Suprapubic skin (tissue), 4 donors: ENCODE measurements around the gene C3orf49. TPM values are rescaled to one million over a fixed set of nuclear protein-coding genes. Genes with fewer than 3 reads are reported as not detected.

Experiments used
- DNase-seq, 2 donors: peaks; one replicate each; pipeline ENCODE4 v3.0.0-alpha.2; 2019; ENCODE audit warnings: low spot score in 2 of 2
- H3K27ac ChIP-seq: fragments of 200-600 bp; sonication (generic); one replicate; pipeline ENCODE4 v1.5.1; 2019
- H3K27me3 ChIP-seq: fragments of 200-600 bp; sonication (generic); one replicate; pipeline ENCODE4 v1.5.1; 2019
- H3K36me3 ChIP-seq: fragments of 200-600 bp; sonication (generic); one replicate; pipeline ENCODE4 v1.5.1; 2019
- H3K4me1 ChIP-seq: fragments of 200-600 bp; sonication (generic); one replicate; pipeline ENCODE4 v1.5.1; 2019
- H3K4me3 ChIP-seq: fragments of 200-600 bp; sonication (generic); one replicate; pipeline ENCODE4 v1.5.1; 2019; ENCODE audit warnings: mild to moderate bottlenecking
- H3K9me3 ChIP-seq: fragments of 200-600 bp; sonication (generic); one replicate; pipeline ENCODE4 v1.5.1; 2019
- CTCF ChIP-seq, 2 donors: fragments of 200-600 bp in 1 of 2; fragments of 450-650 bp in 1 of 2; sonication (generic) in 1 of 2; IDR thresholded peaks; one replicate each; pipeline ENCODE4 v1.5.1; 2016 to 2019; ENCODE audit warnings: antibody characterized with exemption in 2 of 2, mild to moderate bottlenecking in 1 of 2, moderate library complexity in 1 of 2
- EP300 ChIP-seq: sonication (generic); formaldehyde crosslinking; IDR thresholded peaks from one replicate; pipeline ENCODE4 v1.6.1; 2017; ENCODE audit warnings: antibody characterized with exemption
- POLR2A ChIP-seq, 2 donors: fragments of 450-650 bp; IDR thresholded peaks; one replicate each; pipeline ENCODE4 v1.6.1; 2017; ENCODE audit warnings: antibody characterized with exemption in 2 of 2, mild to moderate bottlenecking in 2 of 2, moderate library complexity in 2 of 2
- POLR2AphosphoS5 ChIP-seq, 3 donors: sonication (generic); formaldehyde crosslinking; IDR thresholded peaks; one replicate each; pipeline ENCODE4 v1.6.1; 2017; ENCODE audit warnings: antibody characterized with exemption in 3 of 3
- WGBS: methylation state at CpG from one replicate; pipeline ENCODE4 v1.1.5; 2018; 5-methylcytosine and 5-hydroxymethylcytosine counted together
- total RNA-seq, 4 donors: library from RNA; depleted of rRNA; stranded (reverse); fragments of >200 nt; gene quantifications; one replicate each; pipeline ENCODE4 v1.1.0, GENCODE V29; 2016

The C3orf49 gene
- total RNA-seq, 4 donors from 2014 or later, result not detected

- TF ChIP-seq POLR2A (IDR thresholded peaks at IDR 0.05), result no peak
- no peak for TF ChIP-seq POLR2AphosphoS5 (IDR thresholded peaks at IDR 0.05)
- TF ChIP-seq EP300, result no peak
- TF ChIP-seq CTCF (IDR thresholded peaks at IDR 0.05), result no peak
- no peak for DNase-seq
- Histone ChIP-seq H3K27me3 (no peaks in the 10 kb centered on the region), H3K27ac (peak overlapping the region; percentile 6), H3K4me3 (no peak overlapping the region), H3K9me3 (no peaks in the 10 kb centered on the region), H3K36me3 (peaks cover 45% of the 10 kb centered on the region), H3K4me1 (peaks cover 13% of the 10 kb centered on the region)
- WGBS, result 76% methylated on average over 6 of the region's 6 CpGs
These were observed 11.4 kb downstream of the C3orf49 start for GRCh38 chr3:63830526-63830925.

GRCh38 chr3:63832395-63832794 is 13.3 kb downstream of the C3orf49 start:
- DNase-seq, result no peak
- H3K36me3 ChIP-seq, result peaks cover 45% of the 10 kb centered on the region
- no peak for TF ChIP-seq POLR2AphosphoS5 (IDR thresholded peaks at IDR 0.05)
- TF ChIP-seq CTCF (IDR thresholded peaks at IDR 0.05), result no peak
- no peak for TF ChIP-seq EP300
- TF ChIP-seq POLR2A (IDR thresholded peaks at IDR 0.05), result no peak
- no peaks in the 10 kb centered on the region for H3K9me3 ChIP-seq
- no peak overlapping the region for H3K4me3 ChIP-seq
- no peak overlapping the region for H3K27ac ChIP-seq
- H3K4me1 ChIP-seq, result peaks cover 13% of the 10 kb centered on the region
- 90% methylated on average over 6 of the region's 6 CpGs for WGBS
- H3K27me3 ChIP-seq, result no peaks in the 10 kb centered on the region

- no peak overlapping the region for H3K27ac ChIP-seq
- no peak overlapping the region for H3K4me3 ChIP-seq
- no peaks in the 10 kb centered on the region for H3K36me3 ChIP-seq
- no peaks in the 10 kb centered on the region for H3K4me1 ChIP-seq
- WGBS, result 0% methylated on average over 1 of the region's 1 CpG
- H3K27me3 ChIP-seq, result no peaks in the 10 kb centered on the region
- H3K9me3 ChIP-seq, result no peaks in the 10 kb centered on the region
- TF ChIP-seq EP300, result no peak
- TF ChIP-seq POLR2AphosphoS5 (IDR thresholded peaks at IDR 0.05), result no peak
- no peak for TF ChIP-seq POLR2A (IDR thresholded peaks at IDR 0.05)
- TF ChIP-seq CTCF (IDR thresholded peaks at IDR 0.05), result no peak
- DNase-seq, result no peak
These were observed 22.6 kb downstream of the C3orf49 start for GRCh38 chr3:63841704-63842103.

- Histone ChIP-seq H3K36me3 (no peaks in the 10 kb centered on the region), H3K4me3 (no peak overlapping the region), H3K9me3 (no peaks in the 10 kb centered on the region), H3K27me3 (no peaks in the 10 kb centered on the region), H3K27ac (no peak overlapping the region), H3K4me1 (peaks cover 1% of the 10 kb centered on the region)
- DNase-seq, result no peak
- TF ChIP-seq POLR2AphosphoS5 (IDR thresholded peaks at IDR 0.05) (no peak), CTCF (IDR thresholded peaks at IDR 0.05) (no peak), EP300 (no peak)
These were observed 23.0 kb downstream of the C3orf49 start for GRCh38 chr3:63842127-63842526.

GRCh38 chr3:63845215-63845614 is 26.1 kb downstream of the C3orf49 start:
- no peak overlapping the region for H3K4me3 ChIP-seq
- H3K36me3 ChIP-seq, result no peaks in the 10 kb centered on the region
- H3K27me3 ChIP-seq, result no peaks in the 10 kb centered on the region
- H3K4me1 ChIP-seq, result peaks cover 6% of the 10 kb centered on the region
- H3K9me3 ChIP-seq, result no peaks in the 10 kb centered on the region
- no peak for DNase-seq
- 88% methylated on average over 3 of the region's 4 CpGs for WGBS
- H3K27ac ChIP-seq, result no peak overlapping the region
- TF ChIP-seq EP300 (no peak), CTCF (IDR thresholded peaks at IDR 0.05) (no peak), POLR2A (IDR thresholded peaks at IDR 0.05) (no peak), POLR2AphosphoS5 (IDR thresholded peaks at IDR 0.05) (no peak)
